ENCODE data around the gene DPP6. TPM values are rescaled to one million over a fixed set of nuclear protein-coding genes. Genes with fewer than 3 reads are reported as not detected.

The DPP6 gene
- total and polyA plus RNA-seq, 9 donors, result 0.22 to 3.9 (median 1.3) TPM; not detected in 1

- intact Hi-C loops (cut with DNase I), result no loop called here
- Histone ChIP-seq H3K27me3 (no peaks in the 10 kb centered on the region), H3K36me3 (no peaks in the 10 kb centered on the region), H3K4me1 (ENCODE audit: insufficient read depth) (no peaks in the 10 kb centered on the region), H3K9me3 (no peaks in the 10 kb centered on the region), H3K27ac (no peak overlapping the region), H3K4me3 (no peak overlapping the region)
- WGBS, 3 donors, result 66 to 80% (median 68%) methylated on average over 6 of the region's 6 CpGs
- no peak for DNase-seq
- TF ChIP-seq, protein P1, sequence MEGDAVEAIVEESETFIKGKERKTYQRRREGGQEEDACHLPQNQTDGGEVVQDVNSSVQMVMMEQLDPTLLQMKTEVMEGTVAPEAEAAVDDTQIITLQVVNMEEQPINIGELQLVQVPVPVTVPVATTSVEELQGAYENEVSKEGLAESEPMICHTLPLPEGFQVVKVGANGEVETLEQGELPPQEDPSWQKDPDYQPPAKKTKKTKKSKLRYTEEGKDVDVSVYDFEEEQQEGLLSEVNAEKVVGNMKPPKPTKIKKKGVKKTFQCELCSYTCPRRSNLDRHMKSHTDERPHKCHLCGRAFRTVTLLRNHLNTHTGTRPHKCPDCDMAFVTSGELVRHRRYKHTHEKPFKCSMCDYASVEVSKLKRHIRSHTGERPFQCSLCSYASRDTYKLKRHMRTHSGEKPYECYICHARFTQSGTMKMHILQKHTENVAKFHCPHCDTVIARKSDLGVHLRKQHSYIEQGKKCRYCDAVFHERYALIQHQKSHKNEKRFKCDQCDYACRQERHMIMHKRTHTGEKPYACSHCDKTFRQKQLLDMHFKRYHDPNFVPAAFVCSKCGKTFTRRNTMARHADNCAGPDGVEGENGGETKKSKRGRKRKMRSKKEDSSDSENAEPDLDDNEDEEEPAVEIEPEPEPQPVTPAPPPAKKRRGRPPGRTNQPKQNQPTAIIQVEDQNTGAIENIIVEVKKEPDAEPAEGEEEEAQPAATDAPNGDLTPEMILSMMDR (IDR thresholded peaks at IDR 0.05), result no peak
- no peak for TF ChIP-seq POLR2A (IDR thresholded peaks at IDR 0.05)
- TF ChIP-seq EP300 (IDR thresholded peaks at IDR 0.05), result no peak
Measured at GRCh38 chr7:154212861-154213260, 160.7 kb downstream of the DPP6 start.

DNA sequence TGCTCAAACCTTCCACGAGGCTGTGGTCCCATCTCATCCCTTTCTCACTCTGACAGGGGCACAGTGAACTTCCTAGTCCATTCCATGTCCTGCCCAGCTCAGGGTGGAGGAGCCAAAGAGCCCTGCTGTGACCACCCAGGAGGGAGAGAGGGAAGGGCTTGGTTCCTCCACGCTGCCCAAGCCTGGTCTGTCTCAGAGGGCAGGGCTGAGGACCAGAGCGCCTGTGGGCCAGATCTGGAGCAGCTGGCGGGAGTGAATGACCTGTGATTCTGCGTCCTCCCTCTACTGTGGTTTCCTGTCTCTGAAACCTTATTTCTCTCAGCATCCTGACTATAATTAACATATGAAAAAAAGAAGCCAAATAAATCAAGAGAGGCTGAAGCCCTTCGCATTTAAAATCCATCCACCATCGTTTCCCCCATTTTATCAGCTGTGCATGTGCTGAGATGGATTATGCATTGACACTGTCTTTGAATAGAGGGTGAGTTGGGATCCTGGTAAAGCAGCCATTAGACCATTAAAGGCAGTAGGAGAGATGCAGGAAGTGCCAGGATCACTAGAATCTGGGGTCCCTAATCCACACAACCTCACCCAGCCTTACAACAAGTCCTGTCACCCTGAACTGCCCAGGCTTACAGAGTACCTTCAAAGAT is 165.6 kb downstream of the DPP6 start:
- Histone ChIP-seq H3K9me3 (no peaks in the 10 kb centered on the region), H3K27me3 (no peaks in the 10 kb centered on the region), H3K36me3 (no peaks in the 10 kb centered on the region), H3K4me1 (ENCODE audit: insufficient read depth) (no peaks in the 10 kb centered on the region), H3K27ac (no peak overlapping the region), H3K4me3 (no peak overlapping the region)
- DNase-seq, result no peak
- TF ChIP-seq, protein P1 (IDR thresholded peaks at IDR 0.05), result no peak
- TF ChIP-seq POLR2A (IDR thresholded peaks at IDR 0.05), result no peak
- no peak for TF ChIP-seq EP300 (IDR thresholded peaks at IDR 0.05)
- 45 to 57% (median 50%) methylated on average over 7 of the region's 7 CpGs for WGBS, 3 donors
- intact Hi-C loops (cut with DNase I), result no loop called here

GRCh38 chr7:154231732-154232131 is 179.5 kb downstream of the DPP6 start:
- Histone ChIP-seq H3K36me3 (no peaks in the 10 kb centered on the region), H3K4me1 (ENCODE audit: insufficient read depth) (no peaks in the 10 kb centered on the region), H3K4me3 (no peak overlapping the region), H3K27ac (no peak overlapping the region), H3K9me3 (no peaks in the 10 kb centered on the region), H3K27me3 (no peaks in the 10 kb centered on the region)
- intact Hi-C loops (cut with DNase I), result no loop called here
- TF ChIP-seq, protein P1 (IDR thresholded peaks at IDR 0.05), result no peak
- no peak for TF ChIP-seq EP300 (IDR thresholded peaks at IDR 0.05)
- TF ChIP-seq POLR2A (IDR thresholded peaks at IDR 0.05), result no peak
- 26 to 32% (median 32%) methylated on average over 6 of the region's 6 CpGs for WGBS, 3 donors
- no peak for DNase-seq

- 75 to 82% (median 76%) methylated on average over 5 of the region's 5 CpGs for WGBS, 3 donors
- Histone ChIP-seq H3K27ac (no peak overlapping the region), H3K27me3 (no peaks in the 10 kb centered on the region), H3K36me3 (no peaks in the 10 kb centered on the region), H3K4me3 (no peak overlapping the region), H3K4me1 (ENCODE audit: insufficient read depth) (no peaks in the 10 kb centered on the region), H3K9me3 (no peaks in the 10 kb centered on the region)
- TF ChIP-seq, protein P1 (IDR thresholded peaks at IDR 0.05), result no peak
- TF ChIP-seq EP300 (IDR thresholded peaks at IDR 0.05), result no peak
- TF ChIP-seq POLR2A (IDR thresholded peaks at IDR 0.05), result no peak
- no peak for DNase-seq
- intact Hi-C loops (cut with DNase I), result no loop called here
Measured at GRCh38 chr7:154232700-154233099, 180.5 kb downstream of the DPP6 start.

Data from ovary (tissue), 9 donors.